Testis (tissue), 3 donors: ENCODE measurements around the gene HJV. TPM values are rescaled to one million over a fixed set of nuclear protein-coding genes. Genes with fewer than 3 reads are reported as not detected.

Experiments used
- DNase-seq: peaks from one replicate; pipeline ENCODE4 v3.0.0-alpha.2; 2019
- H3K27ac ChIP-seq, 2 donors: fragments of 200-600 bp; sonication (generic); one replicate each; pipeline ENCODE4 v1.5.1; 2019
- H3K27me3 ChIP-seq: fragments of 200-600 bp; sonication (generic); one replicate; pipeline ENCODE4 v1.5.1; 2019
- H3K36me3 ChIP-seq: fragments of 200-600 bp; sonication (generic); one replicate; pipeline ENCODE4 v1.5.1; 2017; ENCODE audit warnings: low read depth; ENCODE audit errors: missing control alignments
- H3K4me1 ChIP-seq: fragments of 200-600 bp; sonication (generic); one replicate; pipeline ENCODE4 v1.5.1; 2019
- H3K4me3 ChIP-seq, 2 donors: fragments of 200-600 bp; sonication (generic); one replicate each; pipeline ENCODE4 v1.5.1; 2017 to 2019
- H3K9me3 ChIP-seq: fragments of 200-600 bp; sonication (generic); one replicate; pipeline ENCODE4 v1.5.1; 2017
- POLR2A ChIP-seq: fragments of 450-650 bp; IDR thresholded peaks from one replicate; pipeline ENCODE4 v1.6.1; 2017; ENCODE audit warnings: antibody characterized with exemption, mild to moderate bottlenecking, moderate library complexity
- WGBS, 2 donors: methylation state at CpG; one replicate each; pipeline ENCODE4 v1.1.5; 2018; 5-methylcytosine and 5-hydroxymethylcytosine counted together
- intact Hi-C: fragments of 100-400 bp; cut with DNase I; formaldehyde crosslinking; loops from one replicate; pipeline ENCODE4 v1.15.1; 2023; ENCODE audit warnings: low total_unique reads
- polyA plus RNA-seq: library from polyadenylated mRNA; stranded (reverse); fragments of 350-450 nt; fragmentation: Illumina TruSeq; extraction: RNeasy Lipid Tissue Mini Kit (QIAGEN cat#74804); gene quantifications from one replicate; pipeline ENCODE4 v1.2.3, GENCODE V29; 2014; ENCODE audit warnings: low read depth, low replicate concordance; ENCODE audit not compliant: insufficient read depth
- total RNA-seq, 2 donors: library from RNA; depleted of rRNA; stranded (reverse); fragments of >200 nt; gene quantifications; one replicate each; pipeline ENCODE4 v1.2.3, GENCODE V29; 2016
- TF ChIP-seq, protein P1 (sequence below), 3 experiments: fragments of 450-650 bp in 2 of 3; fragments of 200-600 bp in 1 of 3; sonication (generic) in 1 of 3; IDR thresholded peaks; one replicate each; pipeline ENCODE4 v1.5.1; 2016 to 2019; ENCODE audit warnings: antibody characterized with exemption in 3 of 3, mild to moderate bottlenecking in 2 of 3, moderate library complexity in 1 of 3

The HJV gene
- total and polyA plus RNA-seq, 3 donors from 2014 or later, result 0.43 to 7.7 TPM; not detected in 1

DNA sequence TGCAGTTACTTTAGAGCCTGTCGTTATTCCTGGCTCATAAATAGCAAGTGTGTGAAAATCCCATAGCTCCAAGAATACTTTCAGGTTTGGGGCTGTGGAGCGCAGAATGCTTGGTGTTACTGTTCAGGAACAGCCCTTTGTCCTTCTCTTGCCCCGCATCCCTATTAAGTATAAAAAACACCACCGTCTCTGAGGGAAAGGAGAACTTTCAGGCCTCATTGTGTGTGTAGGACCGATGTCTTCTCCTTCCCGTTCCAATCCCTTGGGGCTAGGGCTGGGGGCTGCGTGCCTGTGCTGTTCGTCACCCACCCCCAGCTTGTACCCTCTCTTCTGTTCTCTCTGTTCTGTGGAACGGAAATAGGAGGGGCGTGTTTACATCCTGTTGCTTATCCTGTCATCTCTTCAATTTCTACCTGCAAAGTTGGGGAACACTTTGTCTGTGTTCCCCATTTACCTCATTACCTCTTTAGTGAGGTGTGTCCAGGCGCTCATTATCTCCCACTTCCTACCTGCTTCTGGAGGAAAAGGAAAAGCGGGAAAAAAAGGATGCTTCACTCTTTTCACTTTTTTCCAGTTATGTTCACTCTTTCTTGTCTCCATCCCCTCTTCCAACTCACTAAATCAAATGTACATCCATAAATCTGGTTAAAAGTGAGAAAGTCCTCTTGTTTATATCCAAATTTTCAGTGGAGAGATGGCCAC, 24.4 kb downstream of the HJV start:
- H3K4me3 ChIP-seq, result peak overlapping the region; percentile 82 to 91
- no peaks in the 10 kb centered on the region for H3K36me3 ChIP-seq
- H3K27ac ChIP-seq, result peak overlapping the region; percentile 95 to 98
- TF ChIP-seq, protein P1, sequence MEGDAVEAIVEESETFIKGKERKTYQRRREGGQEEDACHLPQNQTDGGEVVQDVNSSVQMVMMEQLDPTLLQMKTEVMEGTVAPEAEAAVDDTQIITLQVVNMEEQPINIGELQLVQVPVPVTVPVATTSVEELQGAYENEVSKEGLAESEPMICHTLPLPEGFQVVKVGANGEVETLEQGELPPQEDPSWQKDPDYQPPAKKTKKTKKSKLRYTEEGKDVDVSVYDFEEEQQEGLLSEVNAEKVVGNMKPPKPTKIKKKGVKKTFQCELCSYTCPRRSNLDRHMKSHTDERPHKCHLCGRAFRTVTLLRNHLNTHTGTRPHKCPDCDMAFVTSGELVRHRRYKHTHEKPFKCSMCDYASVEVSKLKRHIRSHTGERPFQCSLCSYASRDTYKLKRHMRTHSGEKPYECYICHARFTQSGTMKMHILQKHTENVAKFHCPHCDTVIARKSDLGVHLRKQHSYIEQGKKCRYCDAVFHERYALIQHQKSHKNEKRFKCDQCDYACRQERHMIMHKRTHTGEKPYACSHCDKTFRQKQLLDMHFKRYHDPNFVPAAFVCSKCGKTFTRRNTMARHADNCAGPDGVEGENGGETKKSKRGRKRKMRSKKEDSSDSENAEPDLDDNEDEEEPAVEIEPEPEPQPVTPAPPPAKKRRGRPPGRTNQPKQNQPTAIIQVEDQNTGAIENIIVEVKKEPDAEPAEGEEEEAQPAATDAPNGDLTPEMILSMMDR (IDR thresholded peaks at IDR 0.05), result no peak
- TF ChIP-seq POLR2A, result no peak
- WGBS, 2 donors, result 16 to 20% methylated on average over 10 to 12 of the region's 12 CpGs
- H3K4me1 ChIP-seq, result peaks cover 25% of the 10 kb centered on the region
- DNase-seq, result peak; percentile 60
- intact Hi-C loops, result no loop called here
- H3K9me3 ChIP-seq, result no peaks in the 10 kb centered on the region
- H3K27me3 ChIP-seq, result no peaks in the 10 kb centered on the region

DNA sequence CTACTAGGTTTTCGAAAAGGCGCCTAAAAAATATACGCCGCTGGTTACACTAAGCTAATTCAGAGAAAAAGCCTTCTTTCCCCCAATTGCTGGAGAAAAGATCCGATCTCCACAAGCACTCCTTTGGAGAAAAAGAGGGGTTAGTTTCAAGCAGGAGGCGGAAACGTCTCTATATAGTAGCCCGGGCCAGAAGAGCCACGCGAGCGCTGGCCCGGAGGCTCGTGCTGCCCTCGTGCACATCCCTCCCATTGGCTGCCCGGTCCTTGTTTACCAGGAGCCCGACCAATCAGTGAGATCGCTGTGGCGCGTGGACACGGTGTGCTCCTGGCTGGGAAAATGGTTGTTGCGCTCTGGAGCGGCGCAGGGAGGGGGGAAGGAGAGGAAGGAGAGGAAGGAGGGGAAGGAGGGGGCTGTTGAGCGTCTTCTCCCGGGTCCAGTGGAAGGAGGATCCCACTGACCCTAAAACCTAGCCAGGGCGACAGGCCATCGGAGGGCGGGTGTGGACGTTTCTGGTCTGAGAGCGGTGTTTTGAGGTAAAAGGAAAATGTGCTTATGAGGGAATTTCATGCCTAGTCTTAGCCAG, 25.0 kb downstream of the HJV start, which contains the start of gene TXNIP:
TSS of gene TXNIP (minus strand) at position 147 of the 583 bp plus-strand sequence. CDS start 313 bp downstream, outside the sequence.
- TF ChIP-seq, protein P1 (IDR thresholded peaks at IDR 0.05), result no peak
- TF ChIP-seq POLR2A, result no peak
- Histone ChIP-seq H3K9me3 (no peaks in the 10 kb centered on the region), H3K36me3 (no peaks in the 10 kb centered on the region), H3K4me3 (peak within 1 kb of the TSS; percentile 82 to 91), H3K27ac (peak within 1 kb of the TSS; percentile 95 to 98), H3K4me1 (peaks cover 25% of the 10 kb centered on the region), H3K27me3 (no peaks in the 10 kb centered on the region)
- peak; percentile 100 for DNase-seq
- intact Hi-C loops, result no loop called here
- 0% methylated on average over 30 of the region's 30 CpGs for WGBS, 2 donors

DNA sequence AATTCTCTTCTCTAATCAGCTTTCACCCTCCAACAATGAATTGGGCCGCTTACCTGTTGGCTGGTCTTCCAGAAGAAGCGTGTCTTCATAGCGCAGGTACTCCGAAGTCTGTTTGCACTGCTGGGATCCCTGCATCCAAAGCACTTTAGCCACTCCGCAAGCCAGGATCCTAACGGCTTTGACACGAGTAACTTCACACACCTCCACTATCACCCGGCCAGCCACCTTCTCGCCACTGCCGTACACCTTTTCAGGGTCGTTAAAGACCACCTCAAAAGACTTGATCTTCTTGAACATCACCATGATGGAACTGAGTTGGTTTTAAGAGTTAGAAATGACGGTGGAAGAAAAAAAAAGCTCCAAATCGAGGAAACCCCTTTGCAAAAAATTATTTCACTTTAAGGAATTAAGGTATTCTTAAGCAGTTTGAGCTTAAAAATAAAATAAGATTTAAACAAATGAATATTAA, 25.5 kb downstream of the HJV start:
- WGBS, 2 donors, result 0% methylated on average over 13 of the region's 13 CpGs
- intact Hi-C loops, result no loop called here
- Histone ChIP-seq H3K27ac (peak overlapping the region; percentile 95 to 98), H3K4me3 (peak overlapping the region; percentile 82 to 91), H3K4me1 (peaks cover 25% of the 10 kb centered on the region), H3K27me3 (no peaks in the 10 kb centered on the region), H3K9me3 (no peaks in the 10 kb centered on the region), H3K36me3 (no peaks in the 10 kb centered on the region)
- peak; percentile 35 for DNase-seq
- TF ChIP-seq, protein P1 (IDR thresholded peaks at IDR 0.05), result no peak
- TF ChIP-seq POLR2A, result no peak

DNA sequence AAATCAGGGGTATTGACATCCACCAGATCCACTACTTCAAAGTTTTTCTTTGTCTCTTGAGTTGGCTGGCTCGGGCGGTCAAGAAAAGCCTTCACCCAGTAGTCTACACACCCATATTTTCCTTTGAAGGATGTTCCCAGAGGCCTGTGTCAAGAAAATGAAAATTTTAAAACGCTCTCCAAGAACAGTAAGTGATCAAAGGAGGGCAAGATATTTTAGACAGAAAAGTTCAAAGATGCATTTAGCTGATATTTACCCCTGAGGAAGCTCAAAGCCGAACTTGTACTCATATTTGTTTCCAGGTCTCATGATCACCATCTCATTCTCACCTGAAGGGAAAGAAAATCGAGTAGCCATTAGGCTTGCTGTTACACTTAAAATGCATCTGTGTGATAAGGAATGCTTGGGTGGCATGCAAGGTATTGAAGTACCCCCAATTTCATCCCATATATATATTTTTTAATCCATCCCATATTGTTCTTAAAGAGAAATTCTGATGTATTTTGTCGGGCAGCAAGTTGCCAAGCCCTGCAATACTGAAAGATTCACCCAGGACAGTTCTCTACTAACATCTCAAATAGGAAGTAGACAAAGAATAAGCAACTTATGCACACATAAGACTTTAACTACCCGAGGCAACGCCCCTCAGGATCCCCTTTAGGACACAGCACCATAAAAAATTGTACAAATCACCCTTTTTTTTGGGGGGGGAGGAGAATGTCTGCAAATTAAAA, 26.2 kb downstream of the HJV start:
- intact Hi-C loops, result no loop called here
- H3K4me3 ChIP-seq, result peak overlapping the region; percentile 82 to 91
- WGBS, 2 donors, result 1 to 2% methylated on average over 8 of the region's 8 CpGs
- TF ChIP-seq, protein P1 (IDR thresholded peaks at IDR 0.05), result no peak
- no peak for TF ChIP-seq POLR2A
- H3K9me3 ChIP-seq, result no peaks in the 10 kb centered on the region
- peaks cover 25% of the 10 kb centered on the region for H3K4me1 ChIP-seq
- H3K27me3 ChIP-seq, result no peaks in the 10 kb centered on the region
- no peak for DNase-seq
- H3K36me3 ChIP-seq, result no peaks in the 10 kb centered on the region
- H3K27ac ChIP-seq, result peak overlapping the region; percentile 95 to 98
